K562 (cell line): ENCODE results near the gene RBM25. TPM values are rescaled to one million over a fixed set of nuclear protein-coding genes. Genes with fewer than 3 reads are reported as not detected.

Experiments used
- ATAC-seq: fragments of 200-7000 bp; cut with Tn5 transposase; 3 replicates; pipeline ENCODE4 v1.9.1; 2020; ENCODE audit warnings: moderate library complexity
- BruUV-seq: library from RNA; stranded (reverse); fragments of 400-500 nt; replicated peaks from 2 replicates; lab custom pipeline; 2021; lab: Mats Ljungman, UMichigan
- CTCF ChIA-PET: fragments of 300-600 bp; formaldehyde crosslinking; extraction: SDS; loops from one replicate; lab custom pipeline; 2021; ENCODE audit warnings: low intra/inter-chr PET ratio; lab: Yijun Ruan, JAX
- POLR2A ChIA-PET: fragments of 300-600, 350-650 bp; sonication (Branson Sonifier 250); formaldehyde crosslinking; extraction: SDS; loops from one replicate; lab custom pipeline; 2021; ENCODE audit warnings: antibody characterized with exemption, inconsistent platforms; lab: Yijun Ruan, JAX
- DNase-seq, 4 experiments: peaks; one replicate each; pipeline versions ENCODE4 v3.0.0 to v3.0.0-alpha.2; 2011 to 2018; ENCODE audit warnings: low spot score in 3 of 4, mixed read lengths in 3 of 4; ENCODE audit errors: extremely low read depth in 1 of 4
- FAIRE-seq: peaks from 2 replicates; lab custom pipeline; 2011; peaks lifted over from hg19 to GRCh38; lab: Jason Lieb, UNC
- H2AFZ ChIP-seq: 2 replicates; pipeline ENCODE4 v1.6.0; 2011; ENCODE audit warnings: low read depth, low read length, control low read depth, inconsistent platforms
- H3K27ac ChIP-seq: fragments of 200-600 bp; 3 replicates; pipeline ENCODE4 v1.8.0; 2011; ENCODE audit warnings: low read depth, mild to moderate bottlenecking, control low read depth, inconsistent platforms, low read length, moderate library complexity, mixed read lengths; ENCODE audit errors: extremely low read depth
- H3K27me3 ChIP-seq, 2 experiments: fragments of 300-600 bp in 1 of 2; 2 replicates in 1 of 2; 3 replicates in 1 of 2; pipeline versions ENCODE4 v1.6.0 to v1.8.0; 2011; ENCODE audit warnings: inconsistent platforms in 2 of 2, low read length in 2 of 2, mild to moderate bottlenecking in 1 of 2, mixed read lengths in 1 of 2, moderate library complexity in 1 of 2; ENCODE audit not compliant: control insufficient read depth in 2 of 2, insufficient read depth in 2 of 2
- H3K36me3 ChIP-seq: fragments of 300-600 bp; 3 replicates; pipeline ENCODE4 v1.8.0; 2011; ENCODE audit warnings: mild to moderate bottlenecking, low read length, inconsistent platforms; ENCODE audit not compliant: control insufficient read depth, insufficient read depth
- H3K4me1 ChIP-seq, 2 experiments: fragments of 200-600 bp in 1 of 2; replicated peaks in 1 of 2; 2 replicates in 1 of 2; 3 replicates in 1 of 2; pipeline versions ENCODE4 v1.5.1 to v1.8.0; 2011; ENCODE audit warnings: inconsistent platforms in 2 of 2, low read length in 2 of 2, mild to moderate bottlenecking in 1 of 2, mixed read lengths in 1 of 2, moderate library complexity in 1 of 2; ENCODE audit not compliant: control insufficient read depth in 2 of 2, insufficient read depth in 2 of 2
- H3K4me2 ChIP-seq: 2 replicates; pipeline ENCODE4 v1.6.1; 2011; ENCODE audit warnings: low read length, control low read depth, inconsistent platforms, mixed read lengths; ENCODE audit not compliant: insufficient read depth
- H3K4me3 ChIP-seq: fragments of 200-600 bp; sonication (generic), shearing (Covaris generic); 2 replicates; pipeline ENCODE4 v1.5.1; 2016; ENCODE audit warnings: control low read depth, inconsistent platforms
- H3K79me2 ChIP-seq: fragments of 200-600 bp; 3 replicates; pipeline ENCODE4 v1.8.0; 2011; ENCODE audit warnings: low read length, inconsistent platforms; ENCODE audit not compliant: control insufficient read depth, insufficient read depth
- H3K9ac ChIP-seq, 2 experiments: 2 replicates each; pipeline versions ENCODE4 v1.6.0 to v1.6.1; 2011; ENCODE audit warnings: low read depth in 2 of 2, low read length in 2 of 2, control low read depth in 1 of 2, inconsistent platforms in 1 of 2, mild to moderate bottlenecking in 1 of 2, mixed read lengths in 1 of 2; ENCODE audit not compliant: insufficient read depth in 1 of 2
- H3K9me1 ChIP-seq: one replicate; pipeline ENCODE4 v1.6.0; 2011; ENCODE audit warnings: inconsistent platforms, mild to moderate bottlenecking, low read length, moderate library complexity; ENCODE audit not compliant: control insufficient read depth, insufficient read depth
- H3K9me3 ChIP-seq: replicated peaks from 2 replicates; pipeline ENCODE4 v1.5.1; 2011; ENCODE audit warnings: low read depth, low read length, inconsistent platforms; ENCODE audit not compliant: control insufficient read depth, insufficient read depth
- H4K20me1 ChIP-seq: replicated peaks from 2 replicates; pipeline ENCODE4 v1.6.1; 2011; ENCODE audit warnings: low read length, inconsistent platforms, mixed read lengths; ENCODE audit not compliant: control insufficient read depth, insufficient read depth
- ARID1B ChIP-seq: fragments of 450-650 bp; IDR thresholded peaks from 2 replicates; pipeline ENCODE4 v1.6.1; 2016; ENCODE audit warnings: antibody characterized with exemption, mild to moderate bottlenecking, inconsistent platforms
- CBFA2T3 ChIP-seq: fragments of 450-650 bp; IDR thresholded peaks from 2 replicates; pipeline ENCODE4 v1.6.1; 2017
- EZH2 ChIP-seq: IDR thresholded peaks from 2 replicates; pipeline ENCODE4 v1.6.1; 2012; ENCODE audit warnings: low read depth, mild to moderate bottlenecking, inconsistent platforms, low read length, borderline replicate concordance
- FOXK1 ChIP-seq: sonication (generic); formaldehyde crosslinking; IDR thresholded peaks from 2 replicates; pipeline ENCODE4 v1.8.0; 2022; ENCODE audit warnings: missing genetic modification reagents, mild to moderate bottlenecking, borderline replicate concordance
- FOXM1 ChIP-seq, 2 experiments: fragments of 450-650 bp in 1 of 2; sonication (generic) in 1 of 2; formaldehyde crosslinking in 1 of 2; IDR thresholded peaks; 2 replicates each; pipeline versions ENCODE4 v1.6.1 to v1.9.0; 2017 to 2022; ENCODE audit warnings: low read depth in 2 of 2, mild to moderate bottlenecking in 2 of 2, missing genetic modification reagents in 1 of 2, moderate library complexity in 1 of 2
- NFXL1 ChIP-seq: fragments of 450-650 bp; formaldehyde crosslinking; IDR thresholded peaks from 2 replicates; pipeline ENCODE4 v1.4.0; 2021; ENCODE audit warnings: mild to moderate bottlenecking
- PHB2 ChIP-seq: fragments of 450-650 bp; IDR thresholded peaks from 2 replicates; pipeline ENCODE4 v1.6.1; 2017; ENCODE audit warnings: low read depth
- TFE3 ChIP-seq: fragments of 450-650 bp; formaldehyde crosslinking; IDR thresholded peaks from 2 replicates; pipeline ENCODE4 v1.4.0; 2020; ENCODE audit warnings: mild to moderate bottlenecking, mixed read lengths
- VEZF1 ChIP-seq: fragments of 200-800 bp; sonication (Bioruptor generic); IDR thresholded peaks from 2 replicates; pipeline ENCODE4 v1.6.1; 2017; ENCODE audit warnings: missing genetic modification characterization, missing compliant biosample characterization
- ZNF232 ChIP-seq: sonication (generic); formaldehyde crosslinking; IDR thresholded peaks from 2 replicates; pipeline ENCODE4 v1.8.0; 2022; ENCODE audit warnings: mild to moderate bottlenecking, missing genetic modification reagents
- WGBS: fragments of 100-300 bp; shearing (Covaris generic); methylation state at CpG from one replicate; pipeline ENCODE4 v1.1.6; 2016; ENCODE audit warnings: low coverage, mixed read lengths; ENCODE audit not compliant: insufficient coverage; ENCODE audit errors: missing lambda C conversion rate; 5-methylcytosine and 5-hydroxymethylcytosine counted together
- in situ Hi-C: fragments of 300-500 bp; cut with MboI; formaldehyde crosslinking; loops from 4 replicates; pipeline ENCODE4 v1.15.0; 2018; ENCODE audit warnings: inconsistent platforms, mixed read lengths
- intact Hi-C: fragments of 100-400 bp; cut with micrococcal nuclease; formaldehyde crosslinking; loops from 2 replicates; pipeline ENCODE4 v1.14.2; 2022
- polyA plus RNA-seq, 8 experiments: library from polyadenylated mRNA; depleted of rRNA in 4 of 8; stranded (reverse) in 5 of 8; unstranded in 3 of 8; fragments of >200 nt; fragmentation: Nextera tagmentation in 2 of 8; fragmentation: Illumina TruSeq in 1 of 8; extraction: Ambion mirVana in 2 of 8; extraction: Trizol in 1 of 8; gene quantifications; 2 replicates each; pipeline versions ENCODE4 v1.2.1 to v1.2.3, GENCODE V29; 2011 to 2014; ENCODE audit warnings: inconsistent platforms in 1 of 8, missing spikeins in 1 of 8
- total RNA-seq, 7 experiments: library from RNA; depleted of rRNA in 6 of 7; stranded (reverse); fragments of >200 nt in 6 of 7; fragmentation: Illumina TruSeq in 2 of 7; extraction: Trizol in 2 of 7; gene quantifications; 2 replicates each; pipeline versions ENCODE4 v1.2.1 to v1.2.3, GENCODE V29; 2011 to 2021; ENCODE audit warnings: low replicate concordance in 1 of 7
- TF ChIP-seq, protein P1 (sequence below): fragments of 250-450 bp; sonication (Bioruptor Pico); IDR thresholded peaks from 2 replicates; pipeline ENCODE4 v1.9.0; 2021; ENCODE audit warnings: mild to moderate bottlenecking

Gene RBM25
- total and polyA plus RNA-seq, 9 of the 15 experiments (the other 6 are each of a cell fraction or from before 2014, with no cell fraction given): 28.6 to 80.1 (median 48.1) TPM

GRCh38 chr14:73140811-73141323, 82.5 kb downstream of the RBM25 start:
- no peak overlapping the region for H3K4me3 ChIP-seq
- H3K27me3 ChIP-seq: no peaks in the 10 kb centered on the region
- H3K4me1 ChIP-seq: peaks cover 0 to 16% of the 10 kb centered on the region in 2 experiments; a peak in 3 of 5 replicates
- FAIRE-seq (no peak), DNase-seq (no peak), ATAC-seq (no peak)
- H4K20me1 ChIP-seq: no peaks in the 10 kb centered on the region
- no peak overlapping the region for H3K27ac ChIP-seq
- intact Hi-C loops (no loop called here), in situ Hi-C loops (no loop called here)
- no peaks in the 10 kb centered on the region for H3K9me3 ChIP-seq
- ChIA-PET POLR2A (no interaction called here), CTCF (no interaction called here)
- no TSS peak for BruUV-seq
- no peak overlapping the region for H3K4me2 ChIP-seq
- WGBS: 88% methylated on average over 1 of the region's 1 CpG
- H3K9ac ChIP-seq: no peak overlapping the region
- no peaks in the 10 kb centered on the region for H3K9me1 ChIP-seq
- H3K36me3 ChIP-seq: no peaks in the 10 kb centered on the region
- H3K79me2 ChIP-seq: peaks cover 62% of the 10 kb centered on the region
- TF ChIP-seq FOXM1 (IDR thresholded peaks at IDR 0.05; ENCODE audit: low read depth) (no peak), FOXM1 (CRISPR knock-in tag; IDR thresholded peaks at IDR 0.05; ENCODE audit: low read depth) (no peak), TFE3 (CRISPR knock-in tag) (peak; percentile 58)
- H2AFZ ChIP-seq: no peak overlapping the region

DNA sequence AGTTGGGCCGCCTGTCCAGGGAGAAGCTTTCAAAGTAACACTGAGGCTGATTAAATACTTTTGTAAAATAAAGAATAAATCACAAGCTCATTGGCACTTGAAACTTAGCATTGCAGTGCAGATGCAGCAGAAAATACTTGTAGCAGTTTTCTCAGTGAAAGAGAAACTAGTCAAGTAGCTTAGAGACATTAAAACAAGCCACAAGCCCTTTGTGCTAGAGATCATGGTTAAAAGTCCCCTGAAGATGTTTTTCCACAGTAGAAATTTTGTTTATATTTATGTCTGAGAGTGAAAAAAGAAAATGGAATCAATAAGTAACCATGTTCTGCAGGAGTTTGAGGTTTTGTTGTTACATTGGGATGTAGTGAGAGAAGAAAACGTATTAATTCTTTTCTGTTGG, 83.9 kb downstream of the RBM25 start:
- Histone ChIP-seq H2AFZ (no peak overlapping the region), H3K27ac (no peak overlapping the region), H3K9ac (no peak overlapping the region), H3K27me3 (no peaks in the 10 kb centered on the region), H3K36me3 (no peaks in the 10 kb centered on the region), H3K79me2 (peaks cover 64% of the 10 kb centered on the region), H3K4me1 (peaks cover 0 to 7% of the 10 kb centered on the region in 2 experiments; a peak in 3 of 5 replicates), H4K20me1 (no peaks in the 10 kb centered on the region), H3K9me3 (no peaks in the 10 kb centered on the region), H3K4me3 (no peak overlapping the region), H3K9me1 (no peaks in the 10 kb centered on the region), H3K4me2 (no peak overlapping the region)
- DNase-seq: no peak
- WGBS: 65% methylated on average over 2 of the region's 2 CpGs
- no TSS peak for BruUV-seq
- ChIA-PET POLR2A (no interaction called here), CTCF (no interaction called here)
- in situ Hi-C loops: no loop called here
- no peak for FAIRE-seq
- intact Hi-C loops: no loop called here
- ATAC-seq: no peak
- TF ChIP-seq FOXK1 (CRISPR knock-in tag): no peak
- no peak for TF ChIP-seq EZH2
- no peak for TF ChIP-seq ZNF232
- TF ChIP-seq, protein P1, sequence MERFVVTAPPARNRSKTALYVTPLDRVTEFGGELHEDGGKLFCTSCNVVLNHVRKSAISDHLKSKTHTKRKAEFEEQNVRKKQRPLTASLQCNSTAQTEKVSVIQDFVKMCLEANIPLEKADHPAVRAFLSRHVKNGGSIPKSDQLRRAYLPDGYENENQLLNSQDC (CRISPR knock-in tag): no peak
- TF ChIP-seq PHB2: no peak
- no peak for TF ChIP-seq CBFA2T3
- no peak for TF ChIP-seq VEZF1
- no peak for TF ChIP-seq ARID1B
- TF ChIP-seq NFXL1 (CRISPR knock-in tag): no peak
